ENCODE data around the gene RBM26. TPM values are rescaled to one million over a fixed set of nuclear protein-coding genes. Genes with fewer than 3 reads are reported as not detected.

Gene RBM26
- polyA plus RNA-seq, 3 donors = 3.5 to 25.3 (median 5.0) TPM

- H3K9me3 ChIP-seq (replicated peaks in 1 of 2; ENCODE audit: control insufficient read depth in 1 of 2, insufficient read depth in 1 of 2, low read length in 2 of 2) = no peaks in the 10 kb centered on the region
- peaks cover 0 to 3% of the 10 kb centered on the region in 2 donors for H3K27me3 ChIP-seq (ENCODE audit: control insufficient read depth in 2 of 2, insufficient read depth in 2 of 2, low read length in 2 of 2)
- H3K79me2 ChIP-seq (ENCODE audit: insufficient read depth, low read length) = no peaks in the 10 kb centered on the region
- Mint-ChIP-seq H3K4me1 (no peaks in the 10 kb centered on the region), H3K36me3 (no peaks in the 10 kb centered on the region), H3K27me3 (ENCODE audit: low read depth in 3 of 3) (peaks cover 2 to 5% (median 4%) of the 10 kb centered on the region in 3 donors), H3K4me3 (no peak overlapping the region), H3K27ac (no peak overlapping the region), H3K9me3 (peaks cover 0 to 3% (median 0%) of the 10 kb centered on the region in 7 donors)
- WGBS (ENCODE audit: insufficient coverage) = 98% methylated on average over 5 of the region's 5 CpGs
- H3K9ac ChIP-seq (ENCODE audit: insufficient read depth, low read length, poor library complexity, severe bottlenecking) = no peak overlapping the region
- H3K4me1 ChIP-seq (ENCODE audit: control insufficient read depth in 1 of 2, insufficient read depth in 2 of 2, low read length in 2 of 2) = no peaks in the 10 kb centered on the region
- no peak for DNase-seq
- H3K27ac ChIP-seq (ENCODE audit: low read depth in 1 of 2, low read length in 2 of 2) = no peak overlapping the region
- H3K4me2 ChIP-seq (replicated peaks; ENCODE audit: extremely low read depth, low read length, poor library complexity, severe bottlenecking) = no peak overlapping the region
- TF ChIP-seq CTCF (IDR thresholded peaks at IDR 0.05) = no peak
- intact Hi-C loops (cut with micrococcal nuclease) = no loop called here
- no peak overlapping the region for H2AFZ ChIP-seq (ENCODE audit: insufficient read depth, low read depth, low read length, poor library complexity, severe bottlenecking)
- H3K36me3 ChIP-seq (replicated peaks in 1 of 2; ENCODE audit: control insufficient read depth in 1 of 2, insufficient read depth in 2 of 2, low read length in 2 of 2) = no peaks in the 10 kb centered on the region
- no peaks in the 10 kb centered on the region for H4K20me1 ChIP-seq (ENCODE audit: insufficient read depth, low read length)
- no peak overlapping the region for H3K4me3 ChIP-seq (replicated peaks in 1 of 3; ENCODE audit: low read depth in 2 of 3, low read length in 3 of 3)
Observed at GRCh38 chr13:79440958-79441528, 35.0 kb upstream of the RBM26 start.

- H3K9me3 ChIP-seq (replicated peaks in 1 of 2; ENCODE audit: control insufficient read depth in 1 of 2, insufficient read depth in 1 of 2, low read length in 2 of 2) = no peaks in the 10 kb centered on the region
- Mint-ChIP-seq H3K4me1 (no peaks in the 10 kb centered on the region), H3K4me3 (no peak overlapping the region), H3K27ac (peak overlapping the region in 1 of 7 donors; percentile 72), H3K9me3 (peaks cover 0 to 3% (median 0%) of the 10 kb centered on the region in 7 donors), H3K36me3 (no peaks in the 10 kb centered on the region), H3K27me3 (ENCODE audit: low read depth in 3 of 3) (peaks cover 0 to 3% (median 0%) of the 10 kb centered on the region in 3 donors)
- no peaks in the 10 kb centered on the region for H3K4me1 ChIP-seq (ENCODE audit: control insufficient read depth in 1 of 2, insufficient read depth in 2 of 2, low read length in 2 of 2)
- no peak overlapping the region for H2AFZ ChIP-seq (ENCODE audit: insufficient read depth, low read depth, low read length, poor library complexity, severe bottlenecking)
- WGBS (ENCODE audit: insufficient coverage) = no CpG with 5 or more reads among the region's 1 CpG
- no peak for TF ChIP-seq CTCF (IDR thresholded peaks at IDR 0.05)
- no peak overlapping the region for H3K9ac ChIP-seq (ENCODE audit: insufficient read depth, low read length, poor library complexity, severe bottlenecking)
- no peak for DNase-seq
- H3K4me3 ChIP-seq (replicated peaks in 1 of 3; ENCODE audit: low read depth in 2 of 3, low read length in 3 of 3) = no peak overlapping the region
- intact Hi-C loops (cut with micrococcal nuclease) = no loop called here
- H4K20me1 ChIP-seq (ENCODE audit: insufficient read depth, low read length) = no peaks in the 10 kb centered on the region
- no peaks in the 10 kb centered on the region for H3K79me2 ChIP-seq (ENCODE audit: insufficient read depth, low read length)
- no peak overlapping the region for H3K4me2 ChIP-seq (replicated peaks; ENCODE audit: extremely low read depth, low read length, poor library complexity, severe bottlenecking)
- H3K27ac ChIP-seq (ENCODE audit: low read depth in 1 of 2, low read length in 2 of 2) = no peak overlapping the region
- no peaks in the 10 kb centered on the region for H3K36me3 ChIP-seq (replicated peaks in 1 of 2; ENCODE audit: control insufficient read depth in 1 of 2, insufficient read depth in 2 of 2, low read length in 2 of 2)
- H3K27me3 ChIP-seq (ENCODE audit: control insufficient read depth in 2 of 2, insufficient read depth in 2 of 2, low read length in 2 of 2) = no peaks in the 10 kb centered on the region
Observed at GRCh38 chr13:79439275-79439674, 33.2 kb upstream of the RBM26 start.

Measured in CD14-positive monocyte (primary cell).